Measurements from ENCODE around the gene EPHB3. TPM values are rescaled to one million over a fixed set of nuclear protein-coding genes. Genes with fewer than 3 reads are reported as not detected.

Gene EPHB3
- polyA plus RNA-seq, 3 donors: 0.71 to 1.2 (median 0.80) TPM

DNA sequence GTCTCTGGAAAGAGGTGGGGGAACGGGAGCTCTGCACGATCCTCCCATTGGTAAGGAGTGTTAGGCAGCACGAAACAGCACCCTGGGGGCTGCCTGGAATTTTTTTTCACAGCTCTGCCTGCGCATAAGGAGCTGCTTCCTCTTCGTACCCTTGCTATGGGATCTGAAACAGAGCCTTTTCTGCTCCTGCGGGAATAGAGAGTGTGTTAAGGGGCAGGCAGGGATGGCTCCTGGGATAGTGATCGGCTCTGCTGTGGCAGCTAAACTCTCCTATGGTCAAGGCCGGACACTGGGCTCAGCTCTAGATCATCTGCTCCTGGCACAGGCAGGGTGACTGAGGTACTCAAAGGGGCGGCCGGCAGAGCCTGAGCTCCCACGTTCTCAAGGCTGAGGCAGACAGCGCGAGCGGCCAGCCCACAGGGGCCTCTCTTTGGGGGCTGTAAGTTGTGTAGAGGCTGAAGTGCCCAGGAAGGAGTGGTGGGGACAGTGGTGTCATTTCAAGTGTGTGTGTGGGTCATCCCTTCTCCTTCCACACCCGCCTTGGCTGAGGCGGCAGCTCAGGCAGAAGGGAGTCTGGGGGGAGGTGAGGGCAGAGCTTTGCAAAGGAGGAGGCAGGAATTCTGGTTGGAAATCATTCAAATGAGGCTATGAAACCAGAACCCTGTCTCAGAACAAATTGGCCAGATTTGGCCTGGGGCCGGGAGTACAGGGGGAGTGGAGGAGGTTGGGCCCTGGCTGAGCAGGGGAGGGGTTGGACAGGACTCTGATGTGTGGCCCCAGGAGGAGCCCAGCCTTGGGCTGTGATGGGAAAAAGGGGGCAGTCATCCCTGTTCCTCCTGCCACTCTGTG, 31.0 kb downstream of the EPHB3 start:
- Histone ChIP-seq H2AFZ (ENCODE audit: insufficient read depth, low read depth, low read length, poor library complexity, severe bottlenecking) (no peak overlapping the region), H3K36me3 (replicated peaks in 1 of 2; ENCODE audit: control insufficient read depth in 1 of 2, insufficient read depth in 2 of 2, low read length in 2 of 2) (no peaks in the 10 kb centered on the region), H3K27ac (ENCODE audit: low read depth in 1 of 2, low read length in 2 of 2) (no peak overlapping the region), H3K27me3 (ENCODE audit: control insufficient read depth in 2 of 2, insufficient read depth in 2 of 2, low read length in 2 of 2) (no peaks in the 10 kb centered on the region), H3K9ac (ENCODE audit: insufficient read depth, low read length, poor library complexity, severe bottlenecking) (no peak overlapping the region), H3K4me2 (replicated peaks; ENCODE audit: extremely low read depth, low read length, poor library complexity, severe bottlenecking) (no peak overlapping the region), H3K9me3 (replicated peaks in 1 of 2; ENCODE audit: control insufficient read depth in 1 of 2, insufficient read depth in 1 of 2, low read length in 2 of 2) (no peaks in the 10 kb centered on the region), H3K4me1 (ENCODE audit: control insufficient read depth in 1 of 2, insufficient read depth in 2 of 2, low read length in 2 of 2) (peaks cover 14 to 16% of the 10 kb centered on the region in 2 donors), H4K20me1 (ENCODE audit: insufficient read depth, low read length) (no peaks in the 10 kb centered on the region), H3K4me3 (replicated peaks in 1 of 3; ENCODE audit: low read depth in 2 of 3, low read length in 3 of 3) (no peak overlapping the region), H3K79me2 (ENCODE audit: insufficient read depth, low read length) (no peaks in the 10 kb centered on the region)
- intact Hi-C loops (cut with micrococcal nuclease): no loop called here
- peaks cover 15% of the 10 kb centered on the region for H3K4me1 Mint-ChIP-seq
- WGBS (ENCODE audit: insufficient coverage): 88% methylated on average over 11 of the region's 17 CpGs
- no peak overlapping the region for H3K27ac Mint-ChIP-seq
- no peak for DNase-seq
- TF ChIP-seq, protein P1, sequence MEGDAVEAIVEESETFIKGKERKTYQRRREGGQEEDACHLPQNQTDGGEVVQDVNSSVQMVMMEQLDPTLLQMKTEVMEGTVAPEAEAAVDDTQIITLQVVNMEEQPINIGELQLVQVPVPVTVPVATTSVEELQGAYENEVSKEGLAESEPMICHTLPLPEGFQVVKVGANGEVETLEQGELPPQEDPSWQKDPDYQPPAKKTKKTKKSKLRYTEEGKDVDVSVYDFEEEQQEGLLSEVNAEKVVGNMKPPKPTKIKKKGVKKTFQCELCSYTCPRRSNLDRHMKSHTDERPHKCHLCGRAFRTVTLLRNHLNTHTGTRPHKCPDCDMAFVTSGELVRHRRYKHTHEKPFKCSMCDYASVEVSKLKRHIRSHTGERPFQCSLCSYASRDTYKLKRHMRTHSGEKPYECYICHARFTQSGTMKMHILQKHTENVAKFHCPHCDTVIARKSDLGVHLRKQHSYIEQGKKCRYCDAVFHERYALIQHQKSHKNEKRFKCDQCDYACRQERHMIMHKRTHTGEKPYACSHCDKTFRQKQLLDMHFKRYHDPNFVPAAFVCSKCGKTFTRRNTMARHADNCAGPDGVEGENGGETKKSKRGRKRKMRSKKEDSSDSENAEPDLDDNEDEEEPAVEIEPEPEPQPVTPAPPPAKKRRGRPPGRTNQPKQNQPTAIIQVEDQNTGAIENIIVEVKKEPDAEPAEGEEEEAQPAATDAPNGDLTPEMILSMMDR (IDR thresholded peaks at IDR 0.05): no peak
- no peaks in the 10 kb centered on the region for H3K36me3 Mint-ChIP-seq
- H3K9me3 Mint-ChIP-seq: no peaks in the 10 kb centered on the region
- H3K4me3 Mint-ChIP-seq: peak overlapping the region in 1 of 2 donors; percentile 25
- peaks cover 0 to 7% (median 3%) of the 10 kb centered on the region in 3 donors for H3K27me3 Mint-ChIP-seq (ENCODE audit: low read depth in 3 of 3)

- Mint-ChIP-seq H3K4me3 (no peak overlapping the region), H3K9me3 (no peaks in the 10 kb centered on the region), H3K4me1 (peaks cover 15% of the 10 kb centered on the region), H3K36me3 (no peaks in the 10 kb centered on the region), H3K27ac (no peak overlapping the region), H3K27me3 (ENCODE audit: low read depth in 3 of 3) (peaks cover 0 to 7% (median 3%) of the 10 kb centered on the region in 3 donors)
- H3K27ac ChIP-seq (ENCODE audit: low read depth in 1 of 2, low read length in 2 of 2): no peak overlapping the region
- intact Hi-C loops (cut with micrococcal nuclease): no loop called here
- H3K4me1 ChIP-seq (ENCODE audit: control insufficient read depth in 1 of 2, insufficient read depth in 2 of 2, low read length in 2 of 2): peaks cover 11% of the 10 kb centered on the region in 2 donors
- H3K9me3 ChIP-seq (replicated peaks in 1 of 2; ENCODE audit: control insufficient read depth in 1 of 2, insufficient read depth in 1 of 2, low read length in 2 of 2): no peaks in the 10 kb centered on the region
- DNase-seq: no peak
- TF ChIP-seq, protein P1 (IDR thresholded peaks at IDR 0.05): no peak
- no peak overlapping the region for H3K4me3 ChIP-seq (replicated peaks in 1 of 3; ENCODE audit: low read depth in 2 of 3, low read length in 3 of 3)
- no peaks in the 10 kb centered on the region for H3K79me2 ChIP-seq (ENCODE audit: insufficient read depth, low read length)
- no peak overlapping the region for H3K4me2 ChIP-seq (replicated peaks; ENCODE audit: extremely low read depth, low read length, poor library complexity, severe bottlenecking)
- H2AFZ ChIP-seq (ENCODE audit: insufficient read depth, low read depth, low read length, poor library complexity, severe bottlenecking): no peak overlapping the region
- no peaks in the 10 kb centered on the region for H3K27me3 ChIP-seq (ENCODE audit: control insufficient read depth in 2 of 2, insufficient read depth in 2 of 2, low read length in 2 of 2)
- H4K20me1 ChIP-seq (ENCODE audit: insufficient read depth, low read length): no peaks in the 10 kb centered on the region
- no peaks in the 10 kb centered on the region for H3K36me3 ChIP-seq (replicated peaks in 1 of 2; ENCODE audit: control insufficient read depth in 1 of 2, insufficient read depth in 2 of 2, low read length in 2 of 2)
- H3K9ac ChIP-seq (ENCODE audit: insufficient read depth, low read length, poor library complexity, severe bottlenecking): no peak overlapping the region
- 97% methylated on average over 5 of the region's 7 CpGs for WGBS (ENCODE audit: insufficient coverage)
Observed at GRCh38 chr3:184593220-184593927, 31.8 kb downstream of the EPHB3 start.
